GM12872 (cell line): ENCODE data around the gene GLI1.
A peak's percentile ranks its signal among the peaks of the same experiment; 100 is the strongest.

ENCODE experiments used
- TF ChIP-seq, protein P1 (sequence below): IDR thresholded peaks from 3 replicates; pipeline ENCODE4 v1.5.1; 2011; ENCODE audit warnings: low read depth, mild to moderate bottlenecking, low read length, moderate library complexity; ENCODE audit not compliant: insufficient read depth

Gene GLI1

DNA sequence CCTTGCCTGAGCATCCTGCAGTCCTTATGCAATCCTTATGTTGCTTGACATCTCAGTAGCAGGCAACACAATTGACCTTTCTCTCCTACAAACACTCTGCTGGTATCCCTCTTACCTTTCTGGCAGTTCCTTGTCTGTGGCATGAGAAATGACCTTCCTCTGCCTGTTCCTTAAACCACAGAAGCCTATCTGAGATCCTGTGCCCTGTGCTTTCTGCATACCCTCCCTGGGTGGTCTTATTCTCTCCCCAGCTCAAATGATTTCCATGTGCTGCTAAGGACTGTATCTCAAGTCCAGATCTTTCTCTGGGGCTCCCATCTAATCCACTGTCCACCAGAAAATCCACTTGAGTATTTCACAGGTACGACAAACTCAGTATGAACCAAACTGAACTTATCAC lies 22.1 kb downstream of the GLI1 start:
- TF ChIP-seq, protein P1, sequence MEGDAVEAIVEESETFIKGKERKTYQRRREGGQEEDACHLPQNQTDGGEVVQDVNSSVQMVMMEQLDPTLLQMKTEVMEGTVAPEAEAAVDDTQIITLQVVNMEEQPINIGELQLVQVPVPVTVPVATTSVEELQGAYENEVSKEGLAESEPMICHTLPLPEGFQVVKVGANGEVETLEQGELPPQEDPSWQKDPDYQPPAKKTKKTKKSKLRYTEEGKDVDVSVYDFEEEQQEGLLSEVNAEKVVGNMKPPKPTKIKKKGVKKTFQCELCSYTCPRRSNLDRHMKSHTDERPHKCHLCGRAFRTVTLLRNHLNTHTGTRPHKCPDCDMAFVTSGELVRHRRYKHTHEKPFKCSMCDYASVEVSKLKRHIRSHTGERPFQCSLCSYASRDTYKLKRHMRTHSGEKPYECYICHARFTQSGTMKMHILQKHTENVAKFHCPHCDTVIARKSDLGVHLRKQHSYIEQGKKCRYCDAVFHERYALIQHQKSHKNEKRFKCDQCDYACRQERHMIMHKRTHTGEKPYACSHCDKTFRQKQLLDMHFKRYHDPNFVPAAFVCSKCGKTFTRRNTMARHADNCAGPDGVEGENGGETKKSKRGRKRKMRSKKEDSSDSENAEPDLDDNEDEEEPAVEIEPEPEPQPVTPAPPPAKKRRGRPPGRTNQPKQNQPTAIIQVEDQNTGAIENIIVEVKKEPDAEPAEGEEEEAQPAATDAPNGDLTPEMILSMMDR, result no peak

DNA sequence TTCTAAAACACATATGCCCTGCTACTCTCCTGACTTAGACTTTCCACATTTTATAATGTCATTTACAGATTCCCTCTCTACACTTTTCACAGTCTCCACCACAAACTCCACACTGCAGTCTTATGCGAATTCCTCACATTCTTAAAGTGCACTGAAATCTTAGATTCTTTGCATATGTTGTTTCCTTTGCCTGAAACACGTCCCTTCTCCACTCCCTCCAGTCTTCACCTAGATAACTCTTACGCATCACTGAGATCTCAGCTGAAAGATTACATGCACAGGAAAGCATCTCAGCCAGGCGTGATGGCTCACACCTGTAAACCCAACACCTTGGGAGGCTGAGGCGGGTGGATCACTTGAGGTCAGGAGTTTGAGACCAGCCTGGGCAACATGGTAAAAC lies 23.9 kb downstream of the GLI1 start:
- TF ChIP-seq, protein P1, result no peak

- TF ChIP-seq, protein P1, result no peak
These were observed 26.1 kb downstream of the GLI1 start for GRCh38 chr12:57485695-57486094.

GRCh38 chr12:57487055-57487596 lies 27.5 kb downstream of the GLI1 start:
- TF ChIP-seq, protein P1, result no peak

DNA sequence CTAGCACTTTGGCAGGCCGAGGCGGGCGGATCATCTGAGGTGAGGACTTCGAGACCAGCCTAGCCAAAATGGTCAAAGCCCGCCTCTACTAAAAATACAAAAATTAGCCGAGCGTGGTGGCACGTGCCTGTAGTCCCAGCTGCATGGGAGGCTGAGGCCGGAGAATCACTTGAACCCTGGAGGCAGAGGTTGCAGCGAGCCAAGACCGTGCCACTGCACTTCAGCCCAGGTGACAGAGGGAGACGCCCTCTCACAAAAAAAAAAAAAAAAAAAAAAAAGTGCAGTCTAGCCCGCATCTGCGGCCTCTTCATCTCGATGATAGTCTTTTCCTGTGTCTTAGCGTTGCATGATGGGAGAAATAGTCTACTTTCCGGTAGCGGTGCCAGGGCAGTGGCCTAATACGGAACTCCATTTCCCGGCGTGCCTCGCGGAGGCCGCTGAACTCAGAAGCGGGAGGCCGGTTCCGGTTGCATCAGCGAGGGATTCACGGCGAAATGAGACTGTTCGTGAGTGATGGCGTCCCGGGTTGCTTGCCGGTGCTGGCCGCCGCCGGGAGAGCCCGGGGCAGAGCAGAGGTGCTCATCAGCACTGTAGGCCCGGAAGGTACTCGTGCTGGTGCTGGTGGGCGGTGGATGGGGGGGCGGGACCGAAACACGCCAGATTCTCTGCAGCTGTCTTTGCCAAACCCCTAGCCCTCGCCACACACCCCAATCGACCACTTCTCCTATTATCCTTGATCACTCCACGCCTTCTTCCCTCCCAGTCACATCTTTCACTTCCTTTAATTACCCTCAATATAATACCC lies 28.2 kb downstream of the GLI1 start, which contains the start of gene MARS1:
TSS of gene MARS1 (plus strand) at position 472 of the 805 bp plus-strand sequence. CDS start at position 495, 23 bp downstream.
- TF ChIP-seq, protein P1, result peak; percentile 59

DNA sequence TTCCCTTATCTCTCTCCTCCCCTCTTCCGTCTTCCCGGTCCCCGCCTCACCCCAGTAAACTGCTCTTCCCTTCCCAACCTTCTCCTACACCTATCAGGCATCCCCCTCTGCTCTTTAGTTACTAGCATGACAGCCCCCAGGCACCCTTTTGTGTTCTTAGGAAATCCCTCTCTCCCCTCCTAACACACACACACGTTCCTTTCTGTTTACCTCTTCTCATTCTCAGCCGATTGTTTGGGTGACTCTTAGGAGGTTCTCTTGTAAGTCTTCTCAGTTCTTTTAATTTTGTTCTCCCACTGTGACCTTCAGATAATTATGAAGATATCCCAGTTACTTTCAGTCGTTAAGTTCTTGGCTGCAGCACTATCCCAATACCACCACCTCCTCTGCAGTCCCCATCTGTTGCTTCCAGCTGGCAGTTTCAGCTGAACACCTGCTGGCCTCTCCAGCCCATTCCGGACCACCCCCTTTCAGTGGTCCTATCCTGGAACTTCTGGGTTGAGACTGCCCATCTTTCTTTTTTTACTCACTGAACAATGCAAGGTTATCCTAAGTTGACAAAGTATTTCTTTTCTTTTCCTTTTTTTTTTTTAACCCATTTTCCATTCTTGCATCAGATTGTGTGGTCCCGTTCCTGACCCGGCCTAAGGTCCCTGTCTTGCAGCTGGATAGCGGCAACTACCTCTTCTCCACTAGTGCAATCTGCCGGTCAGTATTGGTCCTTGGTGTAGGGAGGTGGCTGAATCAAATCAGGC lies 29.0 kb downstream of the GLI1 start:
- TF ChIP-seq, protein P1, result no peak

GRCh38 chr12:57489157-57489641 lies 29.6 kb downstream of the GLI1 start:
- TF ChIP-seq, protein P1, result no peak
